GM10248 (cell line): ENCODE results near the gene CD300LG.
"Not testable (repeated sequence)": the region's sequence is repeated elsewhere in the genome, so short reads cannot be mapped to it uniquely, and the experiment has no call there.

Experiments
- CTCF ChIA-PET: fragments of 300-600 bp; sonication (Branson Sonifier 250); formaldehyde crosslinking; extraction: SDS; loops from one replicate; lab custom pipeline; 2021; ENCODE audit warnings: antibody characterized with exemption; lab: Yijun Ruan, JAX
- POLR2A ChIA-PET: fragments of 350-650 bp; sonication (Branson Sonifier 250); formaldehyde crosslinking; extraction: SDS; loops from one replicate; lab custom pipeline; 2020; ENCODE audit warnings: antibody characterized with exemption; lab: Yijun Ruan, JAX
- DNase-seq: peaks from one replicate; pipeline ENCODE4 v3.0.0; 2012; ENCODE audit errors: extremely low spot score
- CTCF ChIP-seq: IDR thresholded peaks from 2 replicates; pipeline ENCODE4 v1.5.1; 2012; ENCODE audit warnings: mild to moderate bottlenecking, low read depth; ENCODE audit errors: extremely low read depth, missing control alignments, control extremely low read depth

Gene CD300LG

DNA sequence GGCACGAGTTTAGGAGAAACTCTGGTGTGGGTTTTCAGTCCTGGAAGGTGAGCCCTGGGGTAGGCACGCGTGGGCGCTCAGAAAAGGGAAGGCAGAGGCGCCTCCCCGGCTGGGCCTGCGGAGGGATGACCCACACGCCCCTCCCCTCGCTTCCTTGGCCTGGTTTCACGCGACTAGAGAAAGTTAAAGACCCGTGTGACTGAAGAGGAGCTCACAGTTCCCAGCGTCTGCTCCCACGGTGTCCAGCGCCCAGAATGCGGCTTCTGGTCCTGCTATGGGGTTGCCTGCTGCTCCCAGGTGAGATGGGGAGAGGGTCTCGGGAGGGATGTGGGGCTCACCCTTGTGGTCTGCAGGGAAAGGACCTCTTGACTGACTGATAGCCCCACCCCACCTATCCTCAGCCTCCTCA, at the start of gene CD300LG:
Gene CD300LG (plus strand): TSS at position 214 of the 409 bp plus-strand sequence. CDS start 41 bp downstream, at position 255.
- CTCF ChIA-PET: interaction anchor here (0.7 to 5.2 kb wide), 25 partner anchors 9 to 270 kb away, joined by 3 to 46 read pairs (median 4); no protein-coding TSS in a partner anchor
- no peak for DNase-seq
- no peak for TF ChIP-seq CTCF
- POLR2A ChIA-PET: interaction anchor here (0.6 kb wide), 1 partner anchor 1308 kb away, joined by 3 read pairs; no protein-coding TSS in a partner anchor

- POLR2A ChIA-PET, CTCF ChIA-PET, DNase-seq: not testable (repeated sequence)
These were observed 49.0 kb upstream of the CD300LG start for GRCh38 chr17:43798024-43798423.

GRCh38 chr17:43799047-43799446, 47.9 kb upstream of the CD300LG start:
- CTCF ChIA-PET: interaction anchor here (1.3 to 1.4 kb wide), 2 partner anchors 48 to 111 kb away, joined by 3 read pairs; partner anchors contain the start of gene CD300LG
- no peak for DNase-seq
- POLR2A ChIA-PET: no interaction called here
- no peak for TF ChIP-seq CTCF

- POLR2A ChIA-PET: no interaction called here
- no peak for DNase-seq
- CTCF ChIA-PET: no interaction called here
- no peak for TF ChIP-seq CTCF
These were observed 46.2 kb upstream of the CD300LG start for GRCh38 chr17:43800736-43801135.

DNA sequence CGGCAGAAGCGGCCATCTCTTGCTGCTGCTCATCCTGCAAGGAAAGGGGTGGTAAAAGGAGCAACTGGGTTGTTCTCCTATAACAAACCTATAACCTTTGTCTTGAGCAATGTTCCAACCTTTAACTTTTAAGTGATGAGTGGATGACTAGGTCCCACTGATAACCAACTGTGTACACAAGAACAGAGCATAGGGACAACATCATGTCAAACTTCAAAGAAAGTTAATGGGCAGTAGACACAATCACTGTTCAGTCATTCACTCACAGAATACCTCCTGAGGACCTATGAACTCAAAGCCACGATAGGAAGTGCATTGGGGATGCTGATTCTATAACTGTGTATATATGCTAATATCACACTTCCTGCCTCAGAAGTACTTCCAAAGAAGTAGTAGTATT, 45.1 kb upstream of the CD300LG start:
- DNase-seq: no peak
- ChIA-PET POLR2A (no interaction called here), CTCF (no interaction called here)
- TF ChIP-seq CTCF: no peak

DNA sequence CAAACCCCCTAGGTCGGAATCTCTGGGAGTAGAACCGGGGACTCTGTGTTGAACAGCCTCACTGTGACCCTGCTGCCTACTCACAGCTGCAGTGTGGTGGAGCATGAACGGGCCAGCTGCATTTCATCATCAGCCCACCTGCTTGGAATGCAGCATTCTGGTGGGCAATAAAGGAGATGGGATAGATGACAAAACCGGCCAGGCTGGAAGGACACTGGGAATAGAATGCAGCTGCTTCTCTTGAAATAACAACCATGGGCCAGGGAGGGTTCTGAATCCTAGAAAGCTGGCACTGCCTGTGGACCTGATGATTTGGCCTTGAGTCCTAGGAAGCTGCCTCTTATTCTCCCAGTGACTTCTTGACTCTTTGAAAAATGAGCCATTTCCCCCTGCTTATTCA, 43.2 kb upstream of the CD300LG start:
- POLR2A ChIA-PET: no interaction called here
- CTCF ChIA-PET: interaction anchor here (1.1 to 1.3 kb wide), 2 partner anchors 16 to 42 kb away, joined by 3 read pairs; no protein-coding TSS in a partner anchor

More for the DNA sequence above, 43.2 kb upstream of the CD300LG start:
- DNase-seq: no peak
- no peak for TF ChIP-seq CTCF
